ENCODE data around the gene DEFB114. TPM values are rescaled to one million over a fixed set of nuclear protein-coding genes. Genes with fewer than 3 reads are reported as not detected.

The DEFB114 gene
- total RNA-seq, 1 experiment from 2014 or later: not detected

GRCh38 chr6:49937811-49938210 is 26.2 kb downstream of the DEFB114 start:
- no peak for DNase-seq (ENCODE audit: extremely low read depth, low read depth)

- DNase-seq (ENCODE audit: extremely low read depth, low read depth): no peak
Measured at GRCh38 chr6:49937017-49937416, 26.9 kb downstream of the DEFB114 start.

GRCh38 chr6:49935387-49935786 is 28.6 kb downstream of the DEFB114 start:
- DNase-seq (ENCODE audit: extremely low read depth, low read depth): no peak

GRCh38 chr6:49934770-49935169 is 29.2 kb downstream of the DEFB114 start:
- DNase-seq (ENCODE audit: extremely low read depth, low read depth): no peak

- DNase-seq (ENCODE audit: extremely low read depth, low read depth): no peak
Measured at GRCh38 chr6:49933526-49933925, 30.4 kb downstream of the DEFB114 start.

GRCh38 chr6:49929340-49929739 is 34.6 kb downstream of the DEFB114 start:
- DNase-seq (ENCODE audit: extremely low read depth, low read depth): no peak

GRCh38 chr6:49923826-49924225 is 40.1 kb downstream of the DEFB114 start:
- DNase-seq (ENCODE audit: extremely low read depth, low read depth): no peak

- DNase-seq (ENCODE audit: extremely low read depth, low read depth): no peak
Measured at GRCh38 chr6:49919935-49920644, 43.9 kb downstream of the DEFB114 start.

GRCh38 chr6:49919261-49919660 is 44.7 kb downstream of the DEFB114 start:
- no peak for DNase-seq (ENCODE audit: extremely low read depth, low read depth)

- DNase-seq (ENCODE audit: extremely low read depth, low read depth): no peak
Measured at GRCh38 chr6:49918787-49919186, 45.2 kb downstream of the DEFB114 start.

- DNase-seq (ENCODE audit: extremely low read depth, low read depth): no peak
Measured at GRCh38 chr6:49915035-49915434, 48.9 kb downstream of the DEFB114 start.

GRCh38 chr6:49913636-49914375 is 50.2 kb downstream of the DEFB114 start:
- DNase-seq (ENCODE audit: extremely low read depth, low read depth): no peak

GRCh38 chr6:49912196-49912595 is 51.8 kb downstream of the DEFB114 start:
- DNase-seq (ENCODE audit: extremely low read depth, low read depth): no peak

GRCh38 chr6:49911252-49911651 is 52.7 kb downstream of the DEFB114 start:
- no peak for DNase-seq (ENCODE audit: extremely low read depth, low read depth)

Other genes starting within 250 kb of the DEFB114 start
- gene CRISP3, start 219.8 kb downstream of the DEFB114 start, total RNA-seq (2014; rRNA removed; shearing (Covaris generic)): not detected in 2 replicates
- gene PGK2, start 176.9 kb downstream of the DEFB114 start, total RNA-seq (2014; rRNA removed; shearing (Covaris generic)): not detected in 2 replicates
- gene CRISP1, start 97.6 kb downstream of the DEFB114 start, total RNA-seq (2014; rRNA removed; shearing (Covaris generic)): not detected in 2 replicates
- gene DEFB113, start 5.5 kb upstream of the DEFB114 start, total RNA-seq (2014; rRNA removed; shearing (Covaris generic)): not detected in 2 replicates
- not detected in 2 replicates for gene DEFB110, start 57.8 kb upstream of the DEFB114 start, total RNA-seq (2014; rRNA removed; shearing (Covaris generic))
- not detected in 2 replicates for gene DEFB112, start 85.8 kb upstream of the DEFB114 start, total RNA-seq (2014; rRNA removed; shearing (Covaris generic))